ENCODE data around the gene JARID2.
A peak's percentile ranks its signal among the peaks of the same experiment; 100 is the strongest.

The JARID2 gene

GRCh38 chr6:15369838-15370237, 124.0 kb downstream of the JARID2 start:
- TF ChIP-seq CTCF (IDR thresholded peaks at IDR 0.05; ENCODE audit: low read depth, low read length) (no peak), MAX (IDR thresholded peaks at IDR 0.05; ENCODE audit: low read depth, low read length) (no peak), MYC (IDR thresholded peaks at IDR 0.05; ENCODE audit: low read depth, low read length) (no peak), POLR2A (IDR thresholded peaks at IDR 0.05; ENCODE audit: extremely low read depth, insufficient read length) (no peak)
- peak; percentile 85 for DNase-seq (ENCODE audit: low read depth)
- no peak overlapping the region for H3K4me3 ChIP-seq (ENCODE audit: low read depth, low read length)

- TF ChIP-seq MYC (IDR thresholded peaks at IDR 0.05; ENCODE audit: low read depth, low read length): no peak
- TF ChIP-seq CTCF (IDR thresholded peaks at IDR 0.05; ENCODE audit: low read depth, low read length): no peak
- TF ChIP-seq POLR2A (IDR thresholded peaks at IDR 0.05; ENCODE audit: extremely low read depth, insufficient read length): no peak
- no peak for TF ChIP-seq MAX (IDR thresholded peaks at IDR 0.05; ENCODE audit: low read depth, low read length)
- no peak for DNase-seq (ENCODE audit: low read depth)
- no peak overlapping the region for H3K4me3 ChIP-seq (ENCODE audit: low read depth, low read length)
Measured at GRCh38 chr6:15370733-15371671, 125.1 kb downstream of the JARID2 start.

GRCh38 chr6:15372932-15373331, 127.1 kb downstream of the JARID2 start:
- DNase-seq (ENCODE audit: low read depth): no peak
- TF ChIP-seq MYC (IDR thresholded peaks at IDR 0.05; ENCODE audit: low read depth, low read length) (no peak), POLR2A (IDR thresholded peaks at IDR 0.05; ENCODE audit: extremely low read depth, insufficient read length) (no peak), CTCF (IDR thresholded peaks at IDR 0.05; ENCODE audit: low read depth, low read length) (no peak)
- H3K4me3 ChIP-seq (ENCODE audit: low read depth, low read length): no peak overlapping the region

GRCh38 chr6:15374119-15374518, 128.2 kb downstream of the JARID2 start:
- TF ChIP-seq CTCF (IDR thresholded peaks at IDR 0.05; ENCODE audit: low read depth, low read length) (no peak), MYC (IDR thresholded peaks at IDR 0.05; ENCODE audit: low read depth, low read length) (no peak), MAX (IDR thresholded peaks at IDR 0.05; ENCODE audit: low read depth, low read length) (no peak), POLR2A (IDR thresholded peaks at IDR 0.05; ENCODE audit: extremely low read depth, insufficient read length) (no peak)
- no peak for DNase-seq (ENCODE audit: low read depth)
- H3K4me3 ChIP-seq (ENCODE audit: low read depth, low read length): no peak overlapping the region

GRCh38 chr6:15375018-15375417, 129.1 kb downstream of the JARID2 start:
- DNase-seq (ENCODE audit: low read depth): no peak
- no peak for TF ChIP-seq POLR2A (IDR thresholded peaks at IDR 0.05; ENCODE audit: extremely low read depth, insufficient read length)
- TF ChIP-seq MYC (IDR thresholded peaks at IDR 0.05; ENCODE audit: low read depth, low read length): no peak
- no peak for TF ChIP-seq MAX (IDR thresholded peaks at IDR 0.05; ENCODE audit: low read depth, low read length)
- no peak for TF ChIP-seq CTCF (IDR thresholded peaks at IDR 0.05; ENCODE audit: low read depth, low read length)
- H3K4me3 ChIP-seq (ENCODE audit: low read depth, low read length): no peak overlapping the region

Measured in NB4 (cell line).